ENCODE measurements around the gene IGSF8.

The IGSF8 gene, protein sequence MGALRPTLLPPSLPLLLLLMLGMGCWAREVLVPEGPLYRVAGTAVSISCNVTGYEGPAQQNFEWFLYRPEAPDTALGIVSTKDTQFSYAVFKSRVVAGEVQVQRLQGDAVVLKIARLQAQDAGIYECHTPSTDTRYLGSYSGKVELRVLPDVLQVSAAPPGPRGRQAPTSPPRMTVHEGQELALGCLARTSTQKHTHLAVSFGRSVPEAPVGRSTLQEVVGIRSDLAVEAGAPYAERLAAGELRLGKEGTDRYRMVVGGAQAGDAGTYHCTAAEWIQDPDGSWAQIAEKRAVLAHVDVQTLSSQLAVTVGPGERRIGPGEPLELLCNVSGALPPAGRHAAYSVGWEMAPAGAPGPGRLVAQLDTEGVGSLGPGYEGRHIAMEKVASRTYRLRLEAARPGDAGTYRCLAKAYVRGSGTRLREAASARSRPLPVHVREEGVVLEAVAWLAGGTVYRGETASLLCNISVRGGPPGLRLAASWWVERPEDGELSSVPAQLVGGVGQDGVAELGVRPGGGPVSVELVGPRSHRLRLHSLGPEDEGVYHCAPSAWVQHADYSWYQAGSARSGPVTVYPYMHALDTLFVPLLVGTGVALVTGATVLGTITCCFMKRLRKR

DNA sequence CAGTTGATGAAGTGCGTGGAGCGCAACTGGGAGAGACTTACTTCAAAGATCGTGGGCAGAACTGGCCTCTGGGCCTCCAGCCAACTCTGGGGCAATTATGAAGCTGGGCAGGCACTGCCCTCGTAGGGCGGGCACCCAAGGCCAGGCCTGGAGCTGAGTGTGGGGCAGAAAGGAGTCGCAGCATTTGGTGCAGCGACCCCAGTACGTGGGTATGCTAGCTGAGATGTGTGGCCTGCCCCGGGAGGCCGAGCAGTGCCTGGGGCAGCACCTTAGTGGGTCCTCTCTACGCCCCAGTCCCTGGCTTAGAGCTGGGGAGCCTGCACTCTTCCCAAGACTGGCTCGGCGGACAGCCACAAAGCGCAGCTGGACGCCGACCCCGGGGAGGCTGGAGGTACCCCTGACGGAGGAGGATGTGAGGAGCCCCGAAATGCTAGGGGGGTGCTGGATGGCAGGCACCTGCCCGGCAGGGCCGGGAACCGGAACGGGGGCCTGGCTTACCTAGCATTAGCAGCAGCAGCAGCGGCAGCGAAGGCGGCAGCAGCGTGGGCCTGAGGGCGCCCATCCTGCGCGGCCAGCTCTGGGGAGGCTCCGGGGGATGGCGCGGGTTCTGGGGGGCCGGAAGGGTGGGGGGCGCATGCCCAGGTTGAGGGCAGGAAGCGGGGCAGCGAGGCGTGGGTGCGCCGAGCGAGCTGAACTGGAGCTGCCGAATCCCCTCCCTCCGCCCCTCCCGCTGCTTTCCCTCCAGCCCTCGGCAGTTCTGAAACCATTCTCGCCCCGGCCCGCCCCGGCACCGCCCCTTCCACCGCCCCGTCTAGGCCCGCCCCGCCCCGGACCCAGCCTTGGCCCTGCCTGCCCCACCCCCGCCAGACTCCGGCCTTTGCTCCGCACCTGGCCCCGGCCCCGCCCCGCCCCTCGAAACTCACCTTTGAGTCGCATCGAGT is at the start of gene IGSF8:
IGSF8 (minus strand) TSS at position 709 of the 941 bp plus-strand sequence; CDS start at position 562, 147 bp downstream.
- DNase-seq (ENCODE audit: low spot score) = peak; percentile 92

DNA sequence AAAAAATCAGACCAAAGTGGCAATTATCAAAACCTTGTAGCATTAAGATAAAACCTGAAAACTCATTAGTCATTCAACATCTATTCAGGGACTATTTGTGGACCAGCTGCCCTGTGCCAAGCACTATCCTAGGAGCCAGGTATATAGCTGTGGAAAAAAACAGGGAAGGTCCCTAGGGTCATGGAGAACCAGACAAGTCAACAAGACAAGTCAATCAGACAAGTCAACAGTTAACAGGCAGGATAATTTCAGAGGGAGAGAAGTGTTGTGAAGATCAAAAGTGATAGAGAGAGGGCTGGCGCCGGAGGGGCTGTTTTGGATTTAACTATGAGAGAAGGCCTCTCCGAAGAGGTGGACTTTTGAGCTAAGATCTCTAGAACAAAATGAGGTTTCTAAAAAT is 49.7 kb upstream of the IGSF8 start:
- DNase-seq (ENCODE audit: low spot score) = no peak

DNA sequence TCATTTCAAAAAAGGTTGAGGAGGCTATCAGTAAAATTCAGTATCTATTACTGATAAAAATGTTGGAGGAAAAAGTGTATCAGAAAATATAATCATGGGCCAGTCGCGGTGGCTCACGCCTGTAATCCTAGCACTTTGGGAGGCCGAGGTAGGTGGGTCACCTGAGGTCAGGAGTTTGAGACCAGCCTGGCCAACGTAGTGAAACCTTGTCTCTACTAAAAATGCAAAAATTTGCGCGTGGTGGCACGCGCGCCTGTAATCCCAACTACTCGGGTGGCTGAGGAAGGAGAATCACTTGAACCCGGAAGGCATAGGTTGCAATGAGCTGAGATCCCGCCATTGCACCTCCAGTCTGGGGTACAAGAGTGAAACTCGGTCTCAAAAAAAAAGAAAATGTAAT is 47.7 kb upstream of the IGSF8 start:
- no peak for DNase-seq (ENCODE audit: low spot score)

DNA sequence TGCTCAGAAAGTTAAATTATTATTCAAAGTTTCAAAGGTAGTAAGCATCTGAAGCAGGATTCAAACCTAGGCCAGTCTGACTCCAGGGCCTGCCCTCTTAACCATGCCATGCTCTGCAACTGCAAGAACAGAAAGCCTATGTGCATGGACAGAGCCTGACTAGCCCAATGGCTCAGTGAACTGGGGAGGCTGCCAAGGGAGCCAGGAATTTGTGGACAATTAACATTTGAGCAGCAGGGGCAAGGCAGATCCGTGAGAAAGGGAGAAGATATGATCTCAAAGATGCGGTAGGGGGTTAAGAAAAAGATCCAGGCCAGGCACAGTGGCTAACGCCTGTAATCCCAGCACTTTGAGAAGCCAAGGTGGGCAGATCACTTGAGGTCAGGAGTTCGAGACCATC is 46.5 kb upstream of the IGSF8 start:
- peak; percentile 75 for DNase-seq (ENCODE audit: low spot score)

DNA sequence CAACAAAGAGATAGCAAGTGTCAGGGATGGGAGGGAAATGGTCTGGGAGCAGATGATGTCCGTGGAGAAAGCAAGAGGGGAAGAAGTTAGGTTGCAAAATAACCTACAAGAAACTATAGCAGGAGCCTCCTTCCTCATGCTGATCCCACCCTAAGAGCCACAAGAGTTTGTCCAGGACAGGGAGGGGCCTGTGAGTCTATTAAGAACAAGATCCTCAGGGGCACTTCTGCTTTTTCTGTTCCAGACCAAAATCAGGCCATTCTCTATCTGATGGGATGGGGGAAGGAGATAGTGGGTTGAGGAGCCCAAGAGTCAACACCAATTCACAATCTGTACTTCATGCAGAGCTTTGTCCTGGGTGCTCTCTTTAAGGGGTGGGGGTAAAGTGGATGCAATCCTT is 45.3 kb upstream of the IGSF8 start:
- DNase-seq (ENCODE audit: low spot score) = no peak

DNA sequence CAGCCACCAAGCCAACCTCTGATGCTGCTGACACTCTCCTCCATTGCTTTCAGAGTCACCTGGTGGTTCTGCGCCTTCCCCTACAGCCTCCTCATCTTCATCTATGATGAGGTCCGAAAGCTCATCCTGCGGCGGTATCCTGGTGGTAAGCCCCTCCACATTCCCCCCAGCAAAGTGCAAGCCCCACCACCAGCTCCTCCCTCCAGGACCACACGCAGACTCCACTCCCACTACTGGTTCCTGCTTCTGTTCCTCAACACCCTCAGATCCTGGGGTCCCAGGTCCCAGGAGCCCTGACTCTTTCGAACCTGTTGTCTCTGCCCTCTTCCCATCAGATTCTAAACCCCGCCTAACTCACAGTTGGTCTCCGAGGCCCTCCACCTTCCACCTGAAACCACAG is 41.4 kb upstream of the IGSF8 start:
- DNase-seq (ENCODE audit: low spot score) = no peak

DNA sequence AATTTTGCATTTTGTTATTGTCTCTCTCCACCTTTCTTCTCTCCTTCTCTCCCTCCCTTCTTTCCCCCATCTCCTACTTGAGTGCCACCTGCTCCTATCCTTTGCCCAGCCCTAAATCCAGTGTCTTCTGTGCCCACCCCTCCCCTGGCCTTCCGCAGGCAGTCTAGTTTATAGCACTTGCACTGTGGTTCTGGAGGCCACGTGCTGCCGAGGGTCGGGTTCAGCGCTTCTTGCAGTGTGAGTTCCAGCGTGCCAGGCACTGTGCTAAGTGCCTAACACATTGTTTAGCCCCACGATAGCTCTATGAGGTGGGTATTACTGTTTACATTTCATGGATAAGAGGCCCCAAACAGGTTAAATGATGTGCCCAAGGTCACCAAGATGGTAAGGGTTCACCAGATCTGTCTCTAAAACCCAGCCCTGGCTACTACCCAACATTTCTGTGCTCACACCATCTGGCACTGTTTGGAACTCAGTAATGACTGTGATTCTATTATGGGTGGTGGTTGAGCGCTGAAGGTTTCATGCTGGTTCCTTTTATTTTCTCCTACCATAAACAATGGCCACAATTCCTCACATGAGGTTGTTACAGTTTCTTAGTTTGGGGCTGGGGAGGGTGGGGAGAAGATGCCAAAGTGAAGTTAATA is 38.9 kb upstream of the IGSF8 start:
- no peak for DNase-seq (ENCODE audit: low spot score)

DNA sequence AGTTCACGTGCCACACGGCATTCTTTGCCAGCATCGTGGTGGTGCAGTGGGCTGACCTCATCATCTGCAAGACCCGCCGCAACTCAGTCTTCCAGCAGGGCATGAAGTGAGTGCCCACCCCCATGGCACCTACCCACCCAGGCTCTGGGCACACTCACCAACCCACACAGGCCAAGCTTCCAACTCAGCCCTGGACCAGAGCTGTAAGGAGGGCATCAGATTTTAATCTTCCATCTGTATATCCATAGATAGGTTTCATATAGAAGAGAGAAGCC is 38.4 kb upstream of the IGSF8 start:
- DNase-seq (ENCODE audit: low spot score) = no peak

DNA sequence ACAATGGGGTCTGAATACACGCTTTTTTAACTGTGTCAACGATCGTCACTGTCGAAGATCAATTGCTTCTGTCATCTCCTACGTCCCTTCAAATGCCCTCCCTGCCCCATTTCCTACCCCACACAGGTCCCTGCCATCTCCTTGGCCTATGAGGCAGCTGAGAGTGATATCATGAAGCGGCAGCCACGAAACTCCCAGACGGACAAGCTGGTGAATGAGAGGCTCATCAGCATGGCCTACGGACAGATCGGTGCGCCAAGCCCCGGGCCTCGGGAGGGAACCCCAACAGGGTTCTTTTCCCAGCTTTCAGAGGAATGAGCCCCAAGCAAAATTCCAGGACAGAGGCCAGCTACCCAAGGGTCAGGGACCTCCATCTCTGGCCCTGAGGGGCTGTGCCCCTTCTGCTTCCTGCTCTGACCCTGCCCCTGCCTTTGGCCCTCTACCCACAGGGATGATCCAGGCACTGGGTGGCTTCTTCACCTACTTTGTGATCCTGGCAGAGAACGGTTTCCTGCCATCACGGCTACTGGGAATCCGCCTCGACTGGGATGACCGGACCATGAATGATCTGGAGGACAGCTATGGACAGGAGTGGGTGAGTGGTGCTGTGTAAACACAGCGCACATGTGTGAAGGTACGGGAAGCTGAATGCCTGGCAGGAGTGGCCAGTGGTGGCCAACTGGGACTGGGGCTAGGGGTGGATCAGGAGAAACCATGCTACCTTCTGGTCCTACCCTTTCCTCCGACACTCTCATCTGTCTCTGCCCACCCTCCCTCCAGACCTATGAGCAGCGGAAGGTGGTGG is 37.9 kb upstream of the IGSF8 start:
- no peak for DNase-seq (ENCODE audit: low spot score)

DNA sequence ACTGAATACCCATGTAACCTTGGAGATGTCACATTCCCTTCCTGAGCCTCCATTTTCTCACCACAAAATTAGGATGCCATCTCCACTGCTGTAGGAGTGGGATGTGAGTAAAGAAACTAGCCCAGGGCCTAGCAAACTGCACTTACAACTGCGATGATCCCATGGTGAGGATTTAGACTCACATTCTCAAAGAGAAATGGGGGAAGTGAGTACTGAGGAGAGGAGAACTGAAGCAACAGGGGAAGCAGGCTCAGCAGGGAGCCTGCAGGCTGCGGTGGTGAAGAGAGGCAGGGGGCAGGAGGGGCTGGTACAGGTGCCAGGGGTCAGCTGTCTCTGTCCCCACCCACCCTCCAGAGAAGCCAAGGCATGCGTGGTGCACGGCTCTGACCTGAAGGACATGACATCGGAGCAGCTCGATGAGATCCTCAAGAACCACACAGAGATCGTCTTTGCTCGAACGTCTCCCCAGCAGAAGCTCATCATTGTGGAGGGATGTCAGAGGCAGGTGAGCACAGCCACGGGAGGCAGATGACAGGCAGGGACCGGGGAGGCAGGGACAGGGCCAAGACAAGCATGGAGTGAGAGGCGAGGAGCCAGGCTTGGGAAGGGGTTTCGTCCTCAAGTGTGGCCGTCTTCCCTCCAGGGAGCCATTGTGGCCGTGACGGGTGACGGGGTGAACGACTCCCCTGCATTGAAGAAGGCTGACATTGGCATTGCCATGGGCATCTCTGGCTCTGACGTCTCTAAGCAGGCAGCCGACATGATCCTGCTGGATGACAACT is 36.6 kb upstream of the IGSF8 start:
- DNase-seq (ENCODE audit: low spot score) = no peak

DNA sequence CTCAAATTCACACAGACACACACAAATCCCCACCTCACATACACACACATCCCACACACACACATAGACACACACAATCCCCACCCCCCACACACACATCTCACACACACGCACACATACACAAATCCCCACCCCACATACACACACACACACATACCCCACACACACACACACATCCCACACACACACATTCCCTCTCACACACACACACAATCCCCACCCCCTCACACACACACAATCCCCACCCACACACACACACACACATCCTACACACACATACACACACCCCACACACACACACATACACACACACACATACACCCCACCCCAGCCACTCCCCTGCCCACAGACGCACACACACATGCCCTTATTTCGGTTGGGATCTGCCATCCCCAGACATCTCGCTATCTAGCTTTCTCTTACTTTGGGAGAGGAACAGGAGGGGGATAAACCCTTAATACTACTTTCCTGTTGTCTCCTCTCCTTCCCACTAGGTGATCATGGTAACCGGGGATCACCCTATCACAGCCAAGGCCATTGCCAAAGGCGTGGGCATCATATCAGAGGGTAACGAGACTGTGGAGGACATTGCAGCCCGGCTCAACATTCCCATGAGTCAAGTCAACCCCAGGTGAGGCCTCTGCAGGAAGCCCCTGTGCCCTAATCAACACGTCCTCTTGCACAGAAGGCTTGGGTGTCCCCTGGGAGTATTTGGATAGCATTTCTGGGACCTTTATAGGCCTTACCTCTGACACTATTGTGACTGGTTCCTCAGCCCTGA is 35.8 kb upstream of the IGSF8 start:
- DNase-seq (ENCODE audit: low spot score) = no peak

DNA sequence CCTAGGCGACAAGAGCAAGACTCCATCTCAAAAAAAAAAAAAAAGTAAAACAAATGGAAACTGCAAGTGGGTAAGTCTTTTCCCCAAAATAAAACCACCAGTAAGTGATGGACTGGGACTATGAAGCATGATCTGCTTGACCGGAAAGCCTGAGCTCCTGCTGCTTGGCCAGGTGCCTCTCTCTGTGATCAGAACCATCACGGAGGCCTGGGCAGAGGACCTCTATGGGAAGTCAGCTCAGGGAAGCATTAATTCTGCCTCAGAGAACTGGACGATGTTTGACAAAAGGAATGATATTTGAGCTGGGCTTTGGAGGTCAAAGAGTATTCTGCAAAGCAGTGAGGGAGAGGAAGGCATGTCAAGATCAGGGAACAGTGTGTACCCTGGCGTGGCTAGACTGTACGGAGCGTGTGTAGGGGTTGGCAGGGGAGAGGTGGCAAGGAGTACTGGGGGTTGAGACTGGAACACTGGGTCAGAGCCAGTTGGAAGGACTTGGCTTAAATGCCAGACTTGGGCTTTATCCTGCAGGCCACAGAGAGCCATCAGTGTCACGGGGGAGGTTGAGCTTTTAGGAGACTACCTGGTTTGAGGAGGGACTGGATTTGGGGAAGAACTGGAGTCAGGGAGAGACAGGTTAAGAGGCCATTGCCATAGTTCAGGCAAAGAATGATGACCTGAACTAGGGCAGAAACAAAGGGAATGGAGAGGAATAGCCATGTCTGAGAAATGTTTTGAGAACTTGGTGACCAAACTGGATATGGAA is 33.6 kb upstream of the IGSF8 start:
- DNase-seq (ENCODE audit: low spot score) = no peak

DNA sequence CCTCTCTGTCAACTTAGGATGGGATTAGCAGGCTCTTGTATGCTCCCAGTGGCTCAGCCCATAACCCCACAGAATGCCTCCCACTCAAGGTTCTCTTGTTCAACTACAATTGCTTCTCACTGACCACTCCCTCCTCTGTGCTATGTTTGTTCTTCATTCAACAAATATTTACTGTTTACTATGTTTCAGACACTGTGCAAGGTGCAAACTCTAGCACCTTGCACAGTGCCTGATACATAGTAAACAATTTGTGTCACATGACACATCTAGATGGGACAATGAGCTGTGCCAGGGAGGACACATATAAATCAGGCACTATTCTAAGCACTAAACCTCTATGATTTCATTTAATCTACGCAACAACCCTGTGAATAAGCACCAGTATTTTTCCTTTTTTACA is 32.5 kb upstream of the IGSF8 start:
- no peak for DNase-seq (ENCODE audit: low spot score)

DNA sequence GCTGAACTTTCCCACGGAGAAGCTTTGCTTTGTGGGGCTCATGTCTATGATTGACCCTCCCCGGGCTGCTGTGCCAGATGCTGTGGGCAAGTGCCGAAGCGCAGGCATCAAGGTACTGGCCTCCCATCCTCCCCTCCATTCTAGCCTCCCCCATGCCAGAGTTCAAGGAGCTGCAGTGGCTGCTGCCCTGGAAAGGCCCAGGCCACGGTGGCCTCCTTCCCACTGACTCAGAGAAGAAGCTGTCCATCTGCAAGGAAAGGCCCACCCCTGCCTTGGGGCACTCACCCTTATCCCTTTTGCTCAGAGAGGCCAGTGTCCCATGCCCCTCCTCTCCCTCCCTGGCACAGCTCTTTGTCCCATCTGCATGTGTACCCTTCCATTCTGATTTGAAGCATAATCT is 32.1 kb upstream of the IGSF8 start:
- no peak for DNase-seq (ENCODE audit: low spot score)

DNA sequence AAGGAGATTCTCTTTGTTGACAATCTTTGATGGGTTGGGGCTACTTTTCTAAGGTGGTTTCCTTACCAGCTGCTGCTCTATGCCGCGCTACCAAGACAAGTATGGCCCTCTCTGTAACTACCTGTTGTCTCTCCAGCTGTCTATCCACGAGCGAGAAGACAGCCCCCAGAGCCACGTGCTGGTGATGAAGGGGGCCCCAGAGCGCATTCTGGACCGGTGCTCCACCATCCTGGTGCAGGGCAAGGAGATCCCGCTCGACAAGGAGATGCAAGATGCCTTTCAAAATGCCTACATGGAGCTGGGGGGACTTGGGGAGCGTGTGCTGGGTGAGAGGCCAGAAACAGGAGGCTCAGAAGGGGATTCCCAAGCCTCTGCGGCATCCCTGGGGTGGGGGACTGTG is 31.5 kb upstream of the IGSF8 start:
- DNase-seq (ENCODE audit: low spot score) = no peak

DNA sequence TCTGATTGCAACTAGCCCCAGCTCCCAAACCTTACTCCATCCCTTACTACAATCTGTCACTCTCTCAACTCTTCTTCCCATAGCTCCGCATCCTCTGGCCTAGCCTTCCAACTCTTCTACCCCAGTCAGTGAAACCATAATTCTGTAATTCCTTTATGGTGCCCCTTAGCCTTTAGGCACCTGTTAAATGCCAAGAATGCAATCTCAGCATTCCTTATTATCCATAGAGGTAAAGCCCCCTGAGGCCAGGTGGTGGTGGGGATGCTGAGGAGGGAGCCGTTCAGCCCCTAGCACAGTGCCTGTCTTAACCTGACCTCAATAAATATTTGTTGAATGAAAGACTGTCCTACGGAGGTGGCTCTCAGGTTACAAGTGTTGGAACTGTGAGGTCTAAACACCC is 31.1 kb upstream of the IGSF8 start:
- no peak for DNase-seq (ENCODE audit: low spot score)

DNA sequence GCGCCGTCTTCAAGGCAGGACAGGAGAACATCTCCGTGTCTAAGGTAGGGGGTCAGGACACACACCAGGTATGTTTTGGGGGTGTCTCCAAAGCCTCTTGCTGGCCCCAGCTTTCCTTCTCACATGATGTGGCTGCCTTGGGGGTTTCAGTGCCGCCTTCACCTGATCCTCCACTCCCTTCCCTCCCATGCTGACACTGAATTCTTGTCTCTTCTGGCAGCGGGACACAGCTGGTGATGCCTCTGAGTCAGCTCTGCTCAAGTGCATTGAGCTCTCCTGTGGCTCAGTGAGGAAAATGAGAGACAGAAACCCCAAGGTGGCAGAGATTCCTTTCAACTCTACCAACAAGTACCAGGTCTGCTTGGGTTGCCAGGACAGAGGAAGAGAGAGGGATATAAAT is 30.6 kb upstream of the IGSF8 start:
- DNase-seq (ENCODE audit: low spot score) = peak; percentile 56

DNA sequence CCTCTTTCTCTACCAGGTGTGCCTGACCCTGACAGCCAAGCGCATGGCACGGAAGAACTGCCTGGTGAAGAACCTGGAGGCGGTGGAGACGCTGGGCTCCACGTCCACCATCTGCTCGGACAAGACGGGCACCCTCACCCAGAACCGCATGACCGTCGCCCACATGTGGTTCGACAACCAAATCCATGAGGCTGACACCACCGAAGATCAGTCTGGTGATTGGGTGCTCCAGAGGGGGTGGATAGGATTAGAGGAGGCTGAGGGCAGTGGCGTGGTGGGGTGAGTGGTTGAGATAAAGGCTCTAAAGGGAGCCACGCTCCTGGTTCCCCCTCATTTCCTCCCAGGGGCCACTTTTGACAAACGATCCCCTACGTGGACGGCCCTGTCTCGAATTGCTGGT is 30.2 kb upstream of the IGSF8 start:
- DNase-seq (ENCODE audit: low spot score) = no peak

DNA sequence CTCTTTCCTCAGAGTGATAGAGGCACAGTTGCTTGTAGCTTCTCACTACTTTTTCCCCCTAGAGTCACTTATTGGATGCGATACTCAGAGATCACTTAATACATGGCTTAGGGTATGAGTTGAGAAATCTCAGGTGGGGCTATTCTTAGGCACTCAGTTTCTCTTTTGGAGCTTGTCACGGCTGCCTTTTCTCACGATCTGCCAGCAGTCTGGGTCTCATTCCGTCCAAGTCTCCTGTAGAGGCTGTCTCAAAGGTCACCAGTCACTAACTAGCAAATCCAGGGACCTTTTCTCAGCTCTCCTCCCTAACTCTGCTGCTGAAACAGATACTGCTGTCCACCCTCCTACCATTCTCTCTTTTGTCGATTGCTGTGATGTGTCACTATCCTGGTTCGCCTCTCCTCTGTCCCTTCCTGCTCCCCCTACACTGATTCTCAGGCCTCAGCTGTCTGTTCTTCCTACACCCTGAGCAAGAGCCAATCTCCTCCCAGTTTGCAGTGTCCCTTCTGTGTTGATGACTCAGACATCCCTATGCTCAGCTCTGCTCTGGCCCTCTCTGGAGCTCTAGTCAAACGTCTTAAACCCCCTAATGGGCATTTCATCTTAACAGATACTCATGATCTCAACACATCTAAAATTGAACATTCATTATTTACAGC is 29.6 kb upstream of the IGSF8 start:
- DNase-seq (ENCODE audit: low spot score) = peak; percentile 86

Data from AG20443 (cell line).